HG03280 (cell line): ENCODE measurements around the gene ZBTB42.

Experiments used
- ATAC-seq: cut with Tn5 transposase; IDR thresholded peaks from one replicate; pipeline ENCODE4 v1.9.1; 2021; ENCODE audit warnings: mild to moderate bottlenecking, moderate library complexity; ENCODE audit not compliant: unreplicated experiment

ZBTB42 gene

DNA sequence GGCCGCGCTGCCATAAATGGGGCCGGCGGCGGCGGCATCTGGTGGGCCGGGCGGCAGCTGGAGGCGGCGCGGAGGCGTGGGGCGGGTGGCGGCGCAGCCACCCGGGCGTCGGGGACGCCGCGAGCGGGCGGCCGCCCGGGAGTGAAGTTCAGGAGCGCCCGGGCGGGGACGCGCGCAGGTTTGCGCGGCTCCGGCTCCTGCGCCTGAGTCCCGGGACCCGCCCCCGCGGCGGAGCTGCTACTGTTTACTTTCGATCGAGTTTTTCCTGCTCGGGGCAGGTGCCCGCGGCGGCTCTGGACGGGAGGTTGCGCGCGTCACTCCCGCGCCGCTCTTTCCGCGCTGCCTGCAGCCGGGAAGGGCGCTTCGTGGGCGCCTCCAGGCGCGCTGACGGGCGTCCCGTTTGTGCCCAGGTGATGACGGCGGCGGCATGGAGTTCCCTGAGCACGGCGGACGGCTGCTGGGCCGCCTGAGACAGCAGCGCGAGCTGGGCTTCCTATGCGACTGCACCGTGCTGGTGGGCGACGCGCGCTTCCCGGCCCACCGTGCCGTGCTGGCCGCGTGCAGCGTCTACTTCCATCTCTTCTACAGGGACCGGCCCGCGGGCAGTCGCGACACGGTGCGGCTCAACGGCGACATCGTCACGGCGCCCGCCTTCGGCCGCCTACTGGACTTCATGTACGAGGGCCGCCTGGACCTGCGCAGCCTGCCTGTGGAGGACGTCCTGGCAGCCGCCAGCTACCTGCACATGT, at the start of gene ZBTB42:
Gene ZBTB42, plus strand, starts transcription at position 331 of the 749 bp plus-strand sequence. Its CDS starts 97 bp downstream, at position 428.
- ATAC-seq = peak; percentile 38

DNA sequence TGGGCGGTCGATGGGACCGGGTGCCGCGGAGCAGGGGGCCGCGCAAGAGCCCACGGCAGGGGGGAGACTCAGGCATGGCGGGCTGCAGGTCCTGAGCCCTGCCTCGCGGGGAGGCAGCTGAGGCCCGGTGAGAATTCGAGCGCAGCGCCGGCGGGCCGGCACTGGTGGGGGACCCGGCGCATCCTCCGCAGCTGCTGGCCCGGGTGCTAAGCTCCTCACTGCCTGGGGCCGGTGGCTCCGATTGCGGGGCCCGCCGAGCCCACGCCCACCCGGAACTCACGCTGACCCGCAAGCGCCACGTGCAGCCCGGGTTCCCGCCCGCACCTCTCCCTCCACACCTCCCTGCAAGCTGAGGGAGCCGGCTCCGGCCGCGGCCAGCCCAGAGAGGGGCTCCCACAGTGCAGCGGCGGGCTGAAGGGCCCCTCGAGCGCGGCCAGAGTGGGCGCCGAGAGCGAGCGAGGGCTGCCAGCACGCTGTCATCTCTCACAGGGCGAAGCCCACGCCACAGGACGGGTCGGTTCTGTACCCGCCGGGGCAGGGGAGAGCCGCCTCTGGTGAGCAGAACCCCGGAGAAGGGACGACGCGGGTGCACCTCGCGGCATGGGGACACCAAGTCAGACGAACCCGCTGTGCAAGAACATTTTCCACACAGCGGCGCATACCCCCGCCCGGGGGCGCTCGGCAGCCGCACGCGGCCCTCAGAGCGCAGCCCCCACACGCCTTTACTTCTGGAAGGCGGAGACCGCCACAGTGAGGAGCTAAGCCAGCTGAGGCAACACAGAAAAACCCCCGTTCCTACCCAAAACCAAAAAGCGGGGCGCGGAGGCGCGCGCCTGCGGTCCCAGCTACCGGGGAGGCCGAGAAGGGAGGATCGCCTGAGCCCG, 49.1 kb upstream of the ZBTB42 start:
- ATAC-seq = no peak

DNA sequence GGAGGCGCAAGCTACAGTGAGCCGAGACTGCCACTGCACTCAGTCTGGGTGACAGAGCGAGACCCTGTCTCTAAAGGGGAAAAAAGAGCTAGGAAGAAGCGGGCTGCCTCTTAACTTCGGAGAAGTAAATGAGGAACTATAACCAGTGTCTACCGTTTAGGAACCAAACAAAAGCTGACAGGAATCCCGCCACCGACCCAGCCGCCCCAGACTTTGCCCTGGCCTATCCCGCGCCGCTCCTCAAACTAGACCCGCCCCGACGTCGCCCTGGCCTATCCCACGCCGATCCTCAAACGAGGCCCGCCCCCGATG, 48.5 kb upstream of the ZBTB42 start:
- ATAC-seq = no peak

- peak; percentile 90 for ATAC-seq
Observed at GRCh38 chr14:104752735-104753527, 48.0 kb upstream of the ZBTB42 start, which contains the start of gene SIVA1. SIVA1 (plus strand) TSS chr14:104753147; CDS start chr14:104753202, 55 bp downstream.

DNA sequence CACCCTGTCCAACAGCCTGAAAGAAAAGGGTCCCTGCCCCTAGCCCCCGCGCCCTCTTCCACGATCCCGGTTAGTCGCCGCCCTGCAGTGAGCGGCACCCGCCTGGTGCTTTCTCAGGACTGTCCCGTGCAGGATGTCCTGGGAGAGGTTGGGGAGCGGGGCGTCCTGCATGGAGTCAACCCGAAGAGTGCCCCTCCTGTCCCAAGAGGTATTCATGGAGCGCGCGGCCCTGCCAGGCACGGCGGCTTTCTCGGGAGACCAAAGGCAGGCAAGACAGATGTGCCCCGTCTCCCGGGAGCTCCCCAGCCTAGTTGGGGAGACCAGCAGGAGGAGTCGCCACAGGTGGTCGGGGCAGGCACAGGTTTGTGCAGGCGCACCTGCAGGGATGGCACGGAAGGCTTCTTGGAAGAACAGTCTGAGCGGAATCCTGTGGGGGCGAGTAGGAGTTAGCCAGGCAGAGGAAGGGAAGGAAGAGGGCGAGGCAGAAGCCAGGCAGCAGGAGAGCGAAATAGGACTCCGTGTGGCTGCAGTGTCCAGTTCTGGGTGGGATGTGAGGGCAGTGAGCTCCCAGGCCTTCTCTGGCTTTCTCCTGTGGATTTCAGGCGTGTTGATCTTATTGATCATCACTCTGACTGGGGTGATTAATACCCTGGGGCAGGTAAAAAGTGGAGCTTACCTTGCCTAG, 47.2 kb upstream of the ZBTB42 start:
- no peak for ATAC-seq

DNA sequence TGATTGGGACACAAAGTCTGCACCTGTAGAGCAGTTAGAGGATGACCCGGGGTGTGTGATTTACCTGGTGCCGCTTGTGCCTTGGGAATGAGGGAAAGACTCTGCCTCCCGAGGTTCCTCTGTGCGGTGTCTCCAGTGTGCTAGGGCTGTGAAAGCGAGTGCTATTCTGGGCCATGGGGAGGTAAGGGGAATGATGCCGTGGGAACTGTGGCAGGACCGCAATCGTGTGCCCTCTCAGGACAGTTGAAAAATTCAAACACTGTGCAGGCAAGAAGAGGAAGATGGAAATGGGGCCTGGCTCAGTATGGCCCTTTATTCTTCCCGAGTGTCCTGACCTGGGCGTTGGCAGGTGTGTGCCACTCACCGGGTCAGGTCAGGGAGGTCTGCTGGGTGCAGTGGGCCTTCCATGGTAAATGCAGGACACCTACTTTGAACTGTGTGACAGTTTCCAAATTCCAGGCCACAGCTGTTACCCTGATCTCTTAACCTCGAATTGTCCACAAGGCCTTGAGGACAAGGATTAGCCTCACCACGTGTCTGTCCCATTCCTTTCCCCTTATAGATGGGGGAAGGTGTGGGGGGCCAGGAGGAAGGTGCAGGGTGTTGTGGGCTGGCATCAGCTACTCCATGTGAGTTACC, 46.6 kb upstream of the ZBTB42 start:
- ATAC-seq = no peak

DNA sequence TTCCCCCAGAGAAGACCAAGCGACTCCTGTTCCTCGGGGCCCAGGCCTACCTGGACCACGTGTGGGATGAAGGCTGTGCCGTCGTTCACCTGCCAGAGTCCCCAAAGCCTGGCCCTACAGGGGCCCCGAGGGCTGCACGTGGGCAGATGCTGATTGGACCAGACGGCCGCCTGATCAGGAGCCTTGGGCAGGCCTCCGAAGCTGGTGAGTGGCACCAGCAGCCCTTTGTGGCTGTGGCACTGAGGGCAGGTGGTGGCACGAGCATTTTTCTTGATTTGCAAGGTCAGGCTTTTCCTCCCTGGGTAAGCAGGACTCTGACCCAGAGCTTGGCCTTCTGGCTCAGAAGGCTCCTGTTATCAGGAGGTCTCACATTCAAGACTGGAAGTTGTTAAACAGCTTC, 45.3 kb upstream of the ZBTB42 start:
- ATAC-seq = no peak

- no peak for ATAC-seq
Observed at GRCh38 chr14:104756477-104757237, 44.2 kb upstream of the ZBTB42 start.

DNA sequence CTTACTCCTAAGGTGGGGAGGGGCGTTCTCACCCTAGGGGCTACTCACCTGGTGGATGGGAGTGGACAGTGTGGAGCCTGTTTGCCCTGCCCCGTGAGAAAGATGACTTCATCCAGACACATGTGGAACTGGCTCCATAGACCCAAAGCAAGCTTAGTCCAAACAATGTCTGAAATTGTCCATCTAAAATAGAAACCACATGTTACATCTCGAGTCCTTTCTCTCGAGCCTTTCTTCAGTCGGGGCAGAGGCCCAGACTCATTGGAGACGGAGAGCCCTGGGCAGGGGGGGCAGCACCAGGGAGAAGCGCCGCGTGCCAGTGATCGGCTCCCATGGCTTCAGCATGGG, 43.7 kb upstream of the ZBTB42 start:
- no peak for ATAC-seq

GRCh38 chr14:104757681-104758392, 43.1 kb upstream of the ZBTB42 start:
- no peak for ATAC-seq

GRCh38 chr14:104758981-104759969, 41.6 kb upstream of the ZBTB42 start:
- ATAC-seq = no peak

DNA sequence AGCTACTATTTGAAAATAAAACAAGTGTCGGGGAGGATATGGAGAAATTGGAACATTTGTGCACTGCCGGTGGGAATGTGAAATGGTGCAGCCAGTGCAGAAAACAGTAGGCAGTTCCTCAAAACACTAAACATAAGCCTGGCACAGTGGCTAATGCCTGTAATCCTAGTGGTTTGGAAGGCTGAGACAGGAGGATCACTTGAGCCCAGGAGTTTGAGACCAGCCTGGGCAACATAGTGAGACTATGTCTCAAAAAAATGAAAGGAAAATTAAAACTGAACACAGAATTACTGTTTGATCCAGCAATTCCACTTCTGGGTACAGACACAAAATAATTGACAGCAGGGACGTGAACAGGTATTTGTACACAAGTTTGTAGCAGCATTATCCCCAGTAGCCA, 35.4 kb upstream of the ZBTB42 start:
- no peak for ATAC-seq

DNA sequence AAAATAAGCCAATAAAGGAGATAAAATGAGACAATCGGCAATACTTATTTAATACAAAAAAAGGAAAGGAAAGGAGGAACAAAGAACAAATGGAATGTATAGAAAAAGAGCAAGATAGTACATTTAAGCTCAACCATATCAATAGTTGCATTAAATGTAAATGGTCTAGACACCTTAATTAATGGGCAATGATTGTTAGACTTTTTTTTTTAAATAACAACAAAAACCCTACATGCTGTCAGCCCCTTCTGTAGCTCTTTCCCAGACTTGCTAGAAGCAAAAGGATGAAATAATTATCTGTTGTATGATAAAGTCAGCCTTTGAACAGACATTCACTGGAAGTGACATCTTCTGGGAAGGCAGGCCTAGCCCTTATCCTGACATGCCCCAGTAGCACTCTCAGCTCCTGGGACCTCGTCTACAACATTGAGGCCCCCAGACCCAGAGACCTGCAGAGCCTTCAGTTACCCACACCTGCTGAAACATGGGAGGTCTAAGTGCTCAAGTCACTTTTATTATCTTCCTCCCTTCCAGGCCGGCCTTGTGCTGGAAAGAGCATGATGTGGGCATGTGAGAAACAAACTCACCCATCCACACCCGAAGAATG, 34.5 kb upstream of the ZBTB42 start:
- no peak for ATAC-seq

- ATAC-seq = no peak
Observed at GRCh38 chr14:104766863-104767633, 33.9 kb upstream of the ZBTB42 start.

DNA sequence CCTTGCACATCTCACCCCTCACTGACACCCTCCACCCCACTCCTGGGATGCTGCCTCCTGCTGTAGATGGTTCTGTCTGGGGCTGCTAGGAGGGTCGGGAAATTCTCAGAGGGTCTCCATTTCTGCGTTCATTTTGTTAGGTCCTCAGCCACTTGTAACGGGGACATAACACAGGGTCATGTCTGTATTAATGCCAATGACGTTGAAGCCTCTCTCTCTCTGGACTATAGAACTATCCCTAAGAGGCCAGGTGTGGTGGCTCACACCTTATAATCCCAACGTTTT, 33.3 kb upstream of the ZBTB42 start:
- no peak for ATAC-seq

DNA sequence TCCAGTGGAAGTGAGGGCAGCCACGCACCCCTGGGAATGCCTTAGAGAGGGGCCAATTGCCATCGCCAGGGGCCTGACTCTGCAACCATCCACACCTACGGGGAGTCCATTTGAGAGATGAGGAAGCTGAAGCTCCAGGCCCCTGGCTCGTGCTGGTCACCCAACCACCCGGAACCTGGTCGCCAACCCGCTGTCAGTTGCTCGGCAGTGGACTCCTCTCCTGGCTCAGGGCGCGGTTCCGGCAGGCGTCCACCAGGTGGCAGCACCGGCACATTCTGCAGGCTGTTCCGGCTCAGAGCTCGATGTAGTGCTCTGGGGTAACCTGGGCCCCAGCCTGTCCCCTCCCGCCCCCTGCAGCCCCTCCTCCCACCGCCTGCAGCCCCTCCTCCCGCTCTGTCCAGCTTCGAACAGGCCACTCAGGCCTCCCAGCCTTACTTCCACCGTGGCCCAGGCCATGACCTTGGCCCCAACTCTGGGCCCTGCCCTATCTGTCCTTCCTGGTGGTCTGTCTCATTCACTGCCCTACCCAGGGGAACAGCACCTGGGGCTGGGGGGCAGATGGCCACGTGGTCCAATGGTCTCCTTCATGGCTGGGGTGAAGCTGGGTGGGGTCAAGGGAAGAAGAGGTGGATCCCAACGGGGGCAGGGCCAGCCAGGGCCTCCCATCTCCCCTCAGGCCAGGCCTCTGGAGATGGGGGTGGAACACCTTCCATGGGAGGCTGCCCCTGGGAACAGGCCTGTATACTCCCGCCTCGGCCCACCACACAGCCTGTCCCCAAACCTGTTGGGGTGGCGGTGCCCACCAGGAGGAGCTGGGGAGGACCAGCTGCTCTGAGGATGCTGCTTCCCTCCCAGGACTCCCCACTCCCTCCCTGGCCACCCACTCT, 32.2 kb upstream of the ZBTB42 start:
- no peak for ATAC-seq
